Smooth muscle cell of the brain vasculature (primary cell): Measurements from ENCODE around the gene METTL1.

Source experiments
- DNase-seq: peaks from one replicate; pipeline ENCODE4 v3.0.0-alpha.2; 2012; ENCODE audit warnings: low read depth, low spot score

METTL1 gene

DNA sequence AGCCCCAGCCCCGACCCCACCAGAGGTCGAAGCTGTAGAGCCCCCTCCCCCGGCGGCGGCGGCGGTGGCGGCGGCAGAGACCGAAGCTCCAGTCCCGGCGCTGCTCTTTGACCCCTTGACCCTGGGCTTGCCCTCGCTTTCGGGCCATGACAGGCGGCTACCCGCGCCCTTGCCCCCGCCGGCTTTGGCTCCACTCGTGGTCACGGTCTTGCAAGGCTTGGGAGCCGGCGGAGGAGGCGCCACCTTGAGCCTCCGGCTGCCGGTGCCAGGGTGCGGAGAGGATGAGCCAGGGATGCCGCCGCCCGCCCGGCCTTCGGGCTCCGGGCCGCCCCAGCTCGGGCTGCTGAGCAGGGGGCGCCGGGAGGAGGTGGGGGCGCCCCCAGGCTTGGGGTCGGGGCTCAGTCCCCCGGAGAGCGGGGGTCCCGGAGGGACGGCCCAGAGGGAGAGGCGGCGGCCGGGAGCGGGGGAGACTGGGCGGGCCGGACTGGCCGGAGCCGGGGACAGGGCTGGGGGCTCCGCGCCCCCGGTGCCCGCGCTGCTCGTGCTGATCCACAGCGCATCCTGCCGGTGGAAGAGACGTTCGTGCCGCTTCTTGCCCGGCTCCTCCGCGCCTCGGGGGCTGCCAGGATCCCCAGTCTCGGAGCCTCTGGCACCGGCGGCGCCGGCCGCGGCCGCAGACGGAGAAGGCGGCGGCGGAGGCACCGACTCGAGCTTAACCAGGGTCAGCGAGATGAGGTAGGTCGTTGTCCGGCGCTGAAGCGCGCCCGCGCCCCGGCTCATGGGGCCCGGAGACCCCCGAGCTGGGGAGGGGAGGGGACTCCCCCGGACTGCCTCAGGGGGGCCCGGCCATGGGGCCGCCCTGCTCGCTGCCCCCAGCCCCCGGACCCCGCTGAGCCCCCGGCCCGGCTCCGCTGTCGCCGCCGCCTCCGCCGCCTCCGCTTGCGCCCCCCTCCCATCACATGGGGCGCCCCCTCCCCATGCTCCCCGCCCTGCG lies 34.1 kb downstream of the METTL1 start:
- DNase-seq: no peak

DNA sequence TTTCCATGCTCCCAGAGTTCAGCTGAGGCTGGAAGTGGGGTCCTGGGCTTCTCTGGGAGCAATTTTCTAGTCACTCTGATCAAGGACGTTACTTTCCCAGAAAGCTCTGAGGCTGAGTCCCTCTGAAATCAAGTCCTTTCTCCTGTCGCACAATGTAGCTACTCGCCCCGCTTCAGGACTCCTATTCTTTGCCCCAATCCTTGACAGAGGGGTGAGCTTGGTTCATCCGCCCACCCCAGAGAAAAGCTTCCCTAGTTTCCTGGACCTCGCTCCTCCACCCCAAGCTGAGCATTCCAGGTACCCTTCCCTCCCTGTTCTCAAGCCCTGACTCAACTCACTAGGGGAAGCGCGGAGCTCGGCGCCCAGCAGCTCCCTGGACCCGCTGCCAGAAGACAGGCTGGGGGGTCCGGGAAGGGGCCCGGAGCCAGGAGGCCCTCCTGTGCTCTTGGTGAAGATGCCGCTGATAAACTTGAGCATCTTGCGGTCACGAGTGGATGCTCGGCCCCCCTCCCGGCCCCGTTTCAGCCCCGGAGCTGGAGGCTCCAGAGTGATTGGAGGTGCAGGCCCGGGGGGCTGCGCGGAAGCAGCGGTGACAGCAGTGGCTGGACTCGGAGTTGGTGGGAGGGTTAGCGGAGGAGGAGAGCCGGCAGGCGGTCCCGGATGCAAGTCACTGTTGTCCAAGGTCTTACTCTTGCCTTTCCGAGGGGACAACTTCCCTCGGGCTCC lies 35.0 kb downstream of the METTL1 start:
- no peak for DNase-seq

DNA sequence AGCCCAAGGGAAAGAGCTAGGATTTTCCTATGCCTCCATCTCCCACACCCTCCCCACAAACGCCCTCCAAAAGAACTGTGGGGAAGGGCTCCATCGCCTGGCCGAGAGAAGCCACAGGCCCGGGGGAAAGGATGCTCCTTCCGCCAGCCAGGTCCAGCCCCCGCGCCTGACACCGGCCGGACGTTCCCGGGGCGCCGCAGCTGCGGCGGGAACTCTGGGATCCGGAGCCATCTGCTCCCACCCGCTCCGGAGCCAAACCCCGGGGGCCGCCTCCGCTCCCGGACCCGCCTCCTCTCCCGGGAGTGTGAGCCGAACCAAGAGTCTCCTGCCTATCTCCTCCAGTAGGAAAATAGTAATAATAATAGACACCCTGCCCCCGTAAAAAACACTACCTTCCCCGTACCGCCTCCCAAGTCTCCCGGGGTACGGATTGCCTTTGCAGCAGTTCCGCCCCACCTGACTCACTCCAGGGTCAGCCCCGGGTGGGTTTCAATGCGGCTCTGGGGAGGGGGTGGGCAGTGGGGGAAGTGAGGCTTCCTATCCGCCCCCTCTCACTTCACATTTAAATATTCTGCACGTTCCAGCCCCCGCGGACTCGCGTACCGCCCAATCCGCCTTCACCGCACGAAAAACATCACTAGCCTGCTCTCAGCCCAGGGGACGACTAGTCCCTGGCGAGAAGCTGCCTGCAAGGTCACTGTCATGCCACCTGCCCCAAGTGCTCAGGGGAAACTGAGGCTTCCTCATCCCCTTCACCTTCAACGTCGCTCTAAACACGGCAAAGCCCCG lies 35.8 kb downstream of the METTL1 start:
- no peak for DNase-seq

DNA sequence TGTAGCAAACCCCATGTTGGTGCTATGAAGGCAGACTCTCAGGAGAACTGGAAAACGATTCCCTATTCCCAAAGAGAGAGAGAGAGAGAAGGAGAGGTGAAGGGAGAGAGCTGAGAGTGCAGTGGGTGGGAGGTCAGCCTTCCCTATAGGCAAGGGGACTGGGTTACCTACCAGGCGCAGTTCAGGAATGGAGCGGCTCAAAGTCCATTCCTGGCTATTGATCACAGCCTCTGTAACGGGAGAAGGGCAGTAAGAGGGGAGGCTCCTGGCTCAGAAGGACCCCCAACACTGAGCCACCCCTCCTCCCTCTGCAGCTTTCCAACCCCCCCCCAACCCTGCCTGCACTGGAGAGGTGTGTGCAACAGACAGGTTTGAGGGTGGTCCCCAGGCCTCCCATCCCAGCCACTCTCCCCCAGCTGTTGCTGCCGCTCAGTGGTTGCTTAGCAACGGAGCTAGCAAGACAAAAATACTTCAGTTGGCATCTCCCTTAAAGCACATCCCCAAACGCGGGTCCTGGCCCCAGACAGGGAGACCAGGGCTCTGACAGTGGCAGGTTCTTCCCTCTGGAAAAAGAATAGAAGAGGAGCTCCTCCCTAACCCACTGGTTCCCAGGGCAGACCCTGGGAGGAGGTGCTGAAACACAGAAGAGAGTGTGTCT lies 36.6 kb downstream of the METTL1 start:
- no peak for DNase-seq

DNA sequence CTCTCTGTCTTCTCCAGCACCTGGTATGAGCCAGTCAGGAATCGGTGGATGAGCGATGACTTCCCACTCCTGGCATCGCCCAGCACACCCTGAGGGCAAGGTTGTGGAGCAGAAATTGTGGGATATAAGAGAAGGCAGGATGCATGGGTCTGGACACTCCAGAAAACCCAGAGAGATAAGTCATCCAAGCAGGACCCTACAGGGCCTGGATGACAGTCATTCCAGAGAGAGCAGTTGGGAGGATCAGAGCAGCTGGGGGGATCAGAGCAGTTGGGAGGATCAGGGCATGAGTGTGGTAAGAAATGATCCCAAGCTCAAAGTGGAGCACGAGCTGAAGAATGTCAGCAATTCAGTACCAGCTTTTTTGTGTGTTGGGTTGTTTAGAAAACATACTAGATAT lies 37.3 kb downstream of the METTL1 start:
- no peak for DNase-seq

DNA sequence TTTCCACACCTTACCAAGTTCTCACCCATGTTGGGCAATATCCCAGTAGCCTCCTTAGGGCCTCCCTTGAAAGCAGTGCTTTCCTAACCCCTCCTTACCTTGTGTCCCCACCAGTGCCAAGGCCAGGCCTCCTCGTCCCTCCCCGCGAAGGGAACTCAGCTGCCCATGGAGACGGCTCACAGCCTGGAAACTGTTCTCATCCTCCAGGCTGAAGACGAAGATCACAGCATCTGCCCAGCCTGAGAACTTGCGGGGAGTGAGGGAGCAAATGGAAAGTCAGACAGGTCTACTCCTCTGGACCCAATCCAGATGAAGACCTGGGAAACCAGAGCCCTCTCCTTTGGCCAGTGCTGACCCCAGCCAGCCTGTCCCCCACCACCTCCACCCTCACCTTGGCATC lies 38.0 kb downstream of the METTL1 start:
- DNase-seq: no peak

DNA sequence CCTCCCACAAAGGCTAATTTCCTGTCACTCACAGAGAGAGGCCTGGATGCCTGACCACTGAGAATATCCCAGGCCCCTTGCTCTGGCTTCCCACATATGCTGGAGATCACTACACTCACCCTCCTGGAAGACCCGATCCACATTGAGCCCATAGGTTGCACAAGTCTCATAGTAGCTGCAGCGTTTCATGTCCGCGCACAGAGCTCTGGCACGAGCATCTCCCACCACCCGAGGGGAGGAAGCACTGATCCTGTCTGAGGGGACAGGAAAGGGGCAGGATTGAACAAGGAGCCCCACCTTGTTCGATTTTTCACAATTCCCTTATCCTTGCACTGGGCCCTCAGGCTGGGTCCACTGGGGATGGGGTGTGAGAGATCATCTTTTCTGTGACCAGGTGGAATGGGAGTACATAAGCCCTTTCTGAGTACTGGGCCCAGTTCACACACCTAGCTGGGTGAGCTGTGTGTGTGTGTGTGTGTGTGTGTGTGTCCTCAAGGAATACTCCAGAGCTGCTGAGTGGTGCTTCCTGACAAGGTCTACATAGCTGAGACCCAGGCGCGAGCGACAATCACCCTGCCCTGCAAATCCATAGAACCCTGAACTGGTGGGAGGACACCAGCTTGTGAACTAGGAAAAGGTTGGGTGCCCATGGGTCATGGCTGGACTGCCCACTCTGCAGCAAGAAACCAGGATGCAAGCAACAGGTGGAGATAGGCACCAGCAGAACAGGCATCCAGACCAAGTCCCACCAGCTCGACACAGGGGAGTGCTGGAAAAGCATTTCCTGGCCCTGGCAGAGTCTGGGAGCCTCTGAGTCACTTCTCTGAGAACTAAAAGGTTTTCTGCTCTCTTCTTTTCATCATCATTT lies 38.9 kb downstream of the METTL1 start:
- DNase-seq: no peak

DNA sequence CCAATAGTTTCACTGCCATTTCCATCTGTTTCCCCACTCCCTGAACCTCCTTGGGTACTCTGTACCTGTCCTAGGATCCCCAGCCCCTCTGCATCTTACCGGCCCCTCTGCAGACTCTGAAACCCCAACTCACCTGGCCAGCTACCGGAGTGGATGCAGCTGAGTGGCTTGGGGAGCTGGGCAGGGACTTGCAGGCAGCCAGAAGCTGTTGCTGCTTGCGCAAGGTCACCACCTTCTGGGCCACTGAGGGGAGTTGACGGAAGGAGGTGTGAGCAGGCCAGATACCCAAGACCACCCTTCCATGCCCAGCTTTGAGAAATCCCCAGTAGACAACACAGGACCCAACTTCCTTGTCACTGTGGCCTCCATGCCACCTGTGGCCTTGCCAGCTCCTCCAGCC lies 39.6 kb downstream of the METTL1 start:
- no peak for DNase-seq

DNA sequence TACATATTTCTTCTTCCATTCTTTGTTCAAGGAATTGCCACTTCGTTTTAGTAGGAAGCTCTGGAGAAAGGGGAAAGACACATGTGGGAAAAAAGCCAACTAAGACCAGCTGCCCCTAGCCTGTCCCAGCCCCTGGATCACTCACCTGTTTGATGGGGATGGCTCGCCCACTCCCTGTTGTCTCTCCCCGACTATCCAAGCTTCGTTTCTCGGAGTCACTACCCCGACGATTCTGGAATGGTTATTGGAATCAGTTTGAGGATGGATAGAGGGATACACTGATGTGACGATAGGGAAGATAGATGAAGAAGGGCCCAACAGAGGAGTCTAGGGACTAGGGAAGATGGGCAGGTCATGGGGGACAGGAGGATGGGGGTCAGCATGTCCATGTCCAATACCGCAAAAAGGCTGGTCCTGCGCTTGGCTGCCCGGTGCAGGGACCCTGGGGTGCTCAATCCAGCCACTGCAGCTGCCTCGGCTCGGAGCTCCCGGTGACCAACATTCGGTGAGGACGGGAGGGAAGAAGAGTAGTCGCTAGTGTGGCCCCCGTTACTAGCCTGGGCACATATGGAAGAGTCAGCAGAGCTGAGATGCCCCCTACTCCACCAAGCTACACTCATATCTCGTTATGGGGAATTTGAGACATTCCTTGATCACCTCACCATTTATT lies 40.4 kb downstream of the METTL1 start:
- no peak for DNase-seq

DNA sequence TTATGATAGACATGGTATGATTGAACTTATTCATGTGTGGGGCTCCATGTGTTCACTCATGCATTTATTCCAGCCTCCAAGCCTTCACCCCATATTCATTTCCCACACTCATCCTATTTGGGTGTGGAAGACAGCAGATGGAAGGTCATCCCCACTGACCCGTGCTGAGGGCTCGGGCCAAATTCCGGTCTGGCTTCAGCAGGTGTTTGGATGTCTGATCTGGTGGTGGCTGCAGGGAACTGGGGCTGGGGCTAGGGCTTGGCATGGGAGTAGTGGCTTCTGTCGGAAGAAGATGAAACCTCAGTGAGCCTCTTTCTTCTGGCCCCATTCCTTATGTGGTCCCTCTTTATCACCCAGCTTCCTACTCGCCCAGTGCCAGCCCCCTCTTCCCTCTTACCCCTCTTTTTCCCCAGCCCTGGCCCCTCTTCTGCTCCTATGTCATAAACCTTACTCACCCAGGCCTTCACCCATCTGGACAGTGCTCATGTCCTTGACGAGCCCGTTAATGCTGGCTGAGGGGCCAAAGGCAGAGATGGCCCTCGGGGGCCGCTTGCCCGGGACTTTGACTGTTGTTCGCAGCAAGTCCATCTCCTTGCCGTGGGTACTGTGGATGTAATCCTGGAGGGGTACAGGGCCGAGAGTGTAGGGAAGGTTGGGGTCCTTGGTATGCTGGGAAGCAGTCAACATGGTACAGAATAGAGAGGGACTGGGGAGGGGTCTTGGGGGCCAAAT lies 41.4 kb downstream of the METTL1 start:
- DNase-seq: no peak

DNA sequence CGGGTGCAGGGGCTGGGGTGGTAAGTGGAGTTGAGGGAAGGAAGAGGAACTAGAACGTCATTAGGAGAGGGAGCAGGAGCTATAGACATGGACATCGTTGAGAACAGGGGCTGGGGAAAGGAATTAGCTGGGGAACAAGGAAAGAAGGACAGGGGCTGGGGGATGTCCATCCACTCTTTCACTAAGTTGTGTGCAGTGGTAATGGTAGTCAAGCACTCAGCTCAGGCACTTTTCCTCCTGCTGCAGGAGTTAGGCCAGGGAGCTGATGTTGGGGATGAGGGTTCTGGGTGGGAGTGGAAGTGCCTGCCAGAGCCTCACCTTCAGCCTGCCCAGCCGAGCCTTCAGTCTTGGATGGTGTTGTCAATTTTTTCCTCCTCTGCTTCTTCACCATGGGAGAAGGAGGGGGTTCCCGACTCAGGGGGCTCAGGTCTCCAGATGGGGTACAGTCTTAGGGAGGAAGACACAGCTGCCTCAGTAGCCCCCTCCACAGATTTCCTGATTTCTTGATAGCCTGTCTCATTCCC lies 42.5 kb downstream of the METTL1 start:
- no peak for DNase-seq

DNA sequence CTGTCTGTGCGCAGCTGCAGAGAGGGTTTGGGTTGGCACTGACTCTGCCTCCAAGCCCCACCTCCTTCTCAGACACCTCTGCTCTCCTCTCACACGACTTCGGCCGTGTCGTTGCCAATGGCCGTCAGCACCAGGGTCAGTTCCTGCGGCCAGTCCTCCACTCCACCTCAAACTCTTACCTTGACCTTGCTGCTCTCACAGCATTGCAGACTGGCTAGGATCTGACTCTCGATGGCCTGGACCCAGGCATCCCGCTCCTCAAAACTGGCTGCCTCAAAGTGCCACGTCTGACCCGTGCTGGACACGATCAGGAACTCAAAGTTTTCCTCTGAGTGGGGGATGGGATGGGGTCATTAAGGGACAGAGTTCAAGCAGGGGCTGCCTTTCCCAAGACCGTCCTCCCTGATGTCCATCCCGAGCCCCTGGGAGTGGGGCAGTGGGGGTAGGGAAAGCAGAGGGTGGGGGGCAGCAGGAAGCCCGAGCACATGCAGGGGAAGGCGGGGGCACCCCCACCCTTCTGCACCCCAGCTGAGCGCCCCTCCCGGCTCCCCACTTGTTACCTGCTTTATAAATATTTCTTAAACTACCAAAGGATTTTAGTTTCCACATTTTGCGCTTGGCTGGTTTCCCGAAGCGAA lies 44.0 kb downstream of the METTL1 start:
- no peak for DNase-seq

DNA sequence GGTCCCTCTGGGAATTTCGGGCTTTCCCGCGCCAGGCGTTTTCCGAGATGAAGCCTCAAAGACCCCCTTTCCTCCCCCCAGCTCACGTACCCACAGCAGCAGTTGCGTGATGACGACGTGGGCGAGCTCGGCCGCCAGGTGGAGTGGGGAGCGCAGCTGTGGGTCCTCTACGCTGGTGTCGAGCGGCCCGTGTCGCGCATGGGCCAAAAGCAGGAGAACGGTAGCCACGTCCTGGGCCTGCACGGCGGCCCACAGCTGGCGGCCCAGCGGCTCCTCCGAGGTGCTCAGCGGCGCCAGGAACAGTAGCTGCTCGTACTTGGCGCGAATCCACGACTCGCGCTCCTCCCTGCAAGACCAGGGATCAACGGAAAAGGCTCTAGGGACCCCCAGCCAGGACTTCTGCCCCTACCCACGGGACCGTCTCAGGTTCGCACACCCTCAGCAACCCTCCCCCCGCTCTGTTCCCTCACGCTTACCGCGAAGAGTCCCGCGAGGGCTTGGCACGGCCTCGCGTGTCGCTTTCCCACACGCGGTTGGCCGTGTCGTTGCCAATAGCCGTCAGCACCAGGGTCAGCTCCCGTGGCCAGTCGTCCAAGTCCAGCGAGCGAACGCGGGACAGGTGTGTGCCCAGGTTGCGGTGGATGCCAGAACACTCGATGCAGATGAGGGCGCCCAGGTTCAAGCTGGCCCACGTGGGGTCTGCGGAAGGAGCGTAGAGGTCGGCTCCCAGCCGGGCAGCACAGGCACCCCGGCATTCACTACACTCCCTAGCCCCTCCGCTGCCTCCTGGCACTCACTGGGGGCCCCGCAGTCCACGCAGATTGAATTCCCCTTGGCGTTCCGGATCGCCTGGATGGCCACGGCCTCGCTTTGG lies 44.8 kb downstream of the METTL1 start:
- DNase-seq: no peak

DNA sequence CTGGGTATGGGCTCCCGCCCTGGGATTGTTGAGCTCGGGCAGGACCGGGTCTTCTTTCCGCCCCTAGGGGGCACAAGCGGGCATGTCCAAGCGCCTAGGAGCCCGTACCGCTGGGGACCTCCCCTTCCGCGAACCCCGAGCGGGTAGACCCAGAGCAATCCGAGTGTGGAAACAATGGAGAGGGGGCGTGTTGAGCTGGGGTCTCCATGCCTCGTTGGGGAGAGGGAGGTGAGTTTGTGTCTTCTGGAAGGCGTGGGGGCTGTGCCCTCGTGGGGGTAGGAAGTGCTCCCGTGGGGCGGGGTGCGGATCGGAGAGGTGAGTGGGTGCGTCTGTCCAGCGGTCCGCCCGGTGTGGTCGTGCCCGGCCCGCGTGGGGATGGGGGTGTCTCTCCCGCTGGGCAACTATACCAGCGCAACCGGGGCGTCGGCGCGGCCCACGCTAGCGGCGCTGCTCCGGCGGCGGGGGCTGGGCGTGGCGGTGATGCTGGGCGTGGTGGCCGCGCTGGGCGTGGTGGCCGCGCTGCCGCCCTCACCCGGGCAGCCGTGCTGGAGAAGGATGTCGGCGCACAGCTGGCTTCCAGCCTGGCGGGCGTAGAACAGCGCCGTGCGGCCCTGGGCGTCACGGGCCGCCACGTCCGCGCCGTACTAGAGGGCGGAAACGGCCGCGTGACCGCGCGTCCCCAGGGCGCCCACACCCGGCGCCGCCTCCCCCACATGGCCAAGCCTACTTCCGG lies 45.6 kb downstream of the METTL1 start:
- DNase-seq: no peak

DNA sequence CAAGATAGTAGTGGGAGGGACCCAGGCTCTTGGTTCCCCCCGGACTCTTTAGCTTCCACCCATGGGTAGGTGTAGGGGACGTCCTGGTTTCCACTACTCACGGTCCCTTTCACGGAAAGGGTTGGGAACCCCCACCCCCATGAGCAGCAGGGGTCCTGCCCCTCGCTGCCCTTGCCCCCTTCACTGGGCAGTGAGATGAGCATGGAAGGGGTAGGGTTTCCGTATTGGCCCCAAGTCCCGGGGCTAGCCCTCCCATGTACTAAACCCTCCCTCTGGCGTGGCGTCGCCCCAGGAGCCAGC lies 46.1 kb downstream of the METTL1 start:
- DNase-seq: no peak

DNA sequence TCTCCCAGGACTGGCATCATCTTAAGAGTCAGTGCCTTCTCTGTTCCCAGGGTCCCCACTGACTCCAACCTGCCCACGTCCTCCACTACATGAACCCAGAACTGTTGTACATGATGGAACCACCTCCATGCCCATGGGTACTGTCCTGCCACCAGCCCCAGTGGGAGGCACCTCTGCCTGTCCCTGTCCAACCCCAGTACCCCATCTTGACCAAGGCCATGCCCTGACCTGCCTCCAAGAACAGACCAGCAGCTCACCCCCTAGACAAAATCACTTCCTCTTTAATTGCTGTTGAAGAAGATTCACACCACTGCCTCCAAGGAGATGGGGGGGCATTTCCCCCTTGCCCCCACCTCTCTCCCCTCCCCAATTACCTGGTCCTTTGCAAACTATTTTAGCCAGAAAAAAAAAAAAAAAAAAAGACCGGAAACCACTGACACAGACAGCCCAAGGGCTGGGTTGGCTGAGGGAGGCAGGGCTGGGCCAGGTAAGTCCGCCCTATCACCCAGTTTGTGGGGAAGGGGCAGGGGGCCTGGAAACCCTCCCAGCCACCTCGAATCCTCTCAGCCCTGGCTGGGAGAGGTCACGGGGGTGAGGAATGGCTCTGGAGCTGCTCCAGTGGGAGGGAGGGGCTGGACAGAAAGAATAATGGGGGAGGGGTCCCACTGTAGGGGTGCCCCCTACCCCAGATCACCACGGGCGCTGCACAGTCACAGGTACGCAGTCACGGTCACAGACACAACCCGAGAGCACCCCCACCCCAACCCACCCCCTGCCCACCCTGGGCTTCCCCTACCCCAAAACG lies 46.8 kb downstream of the METTL1 start:
- no peak for DNase-seq
